GM19452 (cell line): Measurements from ENCODE around the gene TMEM126A.
"Not testable (repeated sequence)": the region's sequence is repeated elsewhere in the genome, so short reads cannot be mapped to it uniquely, and the experiment has no call there.

Experiments
- ATAC-seq: cut with Tn5 transposase; IDR thresholded peaks from one replicate; pipeline ENCODE4 v1.9.1; 2021; ENCODE audit not compliant: unreplicated experiment

TMEM126A gene

GRCh38 chr11:85656777-85657176, 9.0 kb downstream of the TMEM126A start:
- no peak for ATAC-seq

DNA sequence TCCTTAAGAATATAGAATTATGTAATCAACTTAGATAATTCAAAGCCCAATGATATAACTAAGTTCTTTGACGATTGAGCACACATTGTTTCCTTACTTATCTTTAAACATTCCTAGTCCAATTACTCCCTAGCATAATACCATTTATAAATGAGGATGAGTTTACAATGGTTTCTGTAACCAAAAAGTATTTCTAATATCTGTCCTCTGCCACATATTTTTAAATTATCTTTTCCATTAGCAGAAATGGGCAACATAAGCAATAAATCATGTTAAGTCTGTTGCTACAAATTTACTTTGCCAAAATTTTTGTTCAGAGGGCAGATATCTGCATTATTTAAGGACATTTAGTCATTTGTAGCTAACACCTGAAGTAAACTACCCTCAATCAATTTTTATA, 10.4 kb downstream of the TMEM126A start:
- ATAC-seq = no peak

GRCh38 chr11:85661972-85662664, 14.4 kb downstream of the TMEM126A start:
- no peak for ATAC-seq

DNA sequence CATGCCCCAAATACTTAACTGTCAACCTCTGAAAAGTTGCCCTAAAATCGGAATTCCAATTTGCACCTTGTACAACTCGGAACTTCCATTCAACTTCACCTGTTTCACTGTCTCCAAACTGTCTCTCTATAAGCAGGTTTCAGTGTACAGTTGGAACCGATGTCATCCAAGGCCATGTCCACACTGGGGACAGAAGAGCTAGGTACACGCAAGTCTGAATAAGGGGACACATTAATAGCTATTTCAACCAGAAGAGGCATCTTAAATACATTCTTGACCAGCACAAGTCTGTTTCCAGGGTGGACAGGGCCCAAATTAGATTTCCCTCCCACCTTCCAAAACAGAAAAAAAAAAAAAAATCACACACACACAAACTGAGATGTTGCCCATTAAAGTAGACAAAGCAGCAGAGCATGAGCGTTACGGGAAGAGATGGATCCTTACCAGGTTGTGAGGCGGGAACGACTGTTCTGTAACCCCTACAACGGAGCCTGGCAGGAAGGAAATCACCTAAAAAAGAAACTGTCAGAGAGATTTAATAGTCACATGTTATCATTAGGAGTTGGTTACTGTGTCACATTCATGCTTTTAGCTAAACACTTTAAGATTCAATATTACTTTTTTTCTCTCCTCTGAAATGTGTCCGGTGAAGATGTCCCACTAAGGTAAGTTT, 15.4 kb downstream of the TMEM126A start:
- no peak for ATAC-seq

DNA sequence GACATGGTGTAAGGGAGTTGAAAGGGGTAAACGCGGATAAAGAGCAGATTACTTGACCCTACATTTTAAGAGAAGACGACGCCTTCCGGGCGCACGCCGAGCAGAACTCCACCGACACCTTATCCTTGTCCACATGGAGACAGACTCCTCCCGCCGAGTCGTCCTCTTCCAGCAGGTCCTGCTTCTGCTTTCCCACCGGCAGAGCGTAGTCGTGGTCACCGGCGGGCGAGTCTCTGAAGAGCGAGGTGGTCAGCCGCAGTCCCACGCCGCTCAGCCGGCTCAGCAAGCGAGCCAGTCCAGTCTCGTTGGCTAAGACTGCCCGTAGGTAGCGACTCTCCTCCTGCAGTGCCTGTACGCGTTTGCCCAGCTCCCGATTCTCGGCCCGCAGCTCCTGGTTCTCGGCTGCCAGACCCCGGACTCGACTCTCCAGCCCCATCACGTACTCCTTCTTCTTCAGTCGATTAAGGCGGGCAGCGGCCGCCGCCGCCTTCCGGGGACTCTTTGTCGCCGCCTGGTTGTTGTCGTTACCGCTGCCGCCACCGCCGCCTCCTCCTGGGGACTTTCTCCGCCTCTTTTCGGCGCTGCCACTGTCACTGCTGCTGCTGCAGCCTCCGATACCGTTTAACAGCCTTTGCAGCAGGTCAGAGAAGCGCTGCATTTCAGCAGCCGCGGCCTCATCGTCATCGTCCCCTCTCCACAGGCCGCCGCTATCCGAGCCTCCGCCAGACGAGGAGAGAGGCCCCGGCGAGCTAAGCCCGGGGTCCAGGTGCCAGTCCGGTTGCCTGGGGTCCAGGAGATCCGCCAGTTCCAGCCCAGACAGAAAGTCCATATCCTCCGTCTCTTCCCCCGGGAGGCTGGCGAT, 16.2 kb downstream of the TMEM126A start:
- peak; percentile 62 for ATAC-seq

- peak; percentile 91 for ATAC-seq
These were observed 17.1 kb downstream of the TMEM126A start, which contains the start of gene CREBZF for GRCh38 chr11:85664615-85665481. Gene CREBZF, minus strand, starts transcription at chr11:85665129. Its CDS starts 254 bp downstream, at chr11:85664875.

DNA sequence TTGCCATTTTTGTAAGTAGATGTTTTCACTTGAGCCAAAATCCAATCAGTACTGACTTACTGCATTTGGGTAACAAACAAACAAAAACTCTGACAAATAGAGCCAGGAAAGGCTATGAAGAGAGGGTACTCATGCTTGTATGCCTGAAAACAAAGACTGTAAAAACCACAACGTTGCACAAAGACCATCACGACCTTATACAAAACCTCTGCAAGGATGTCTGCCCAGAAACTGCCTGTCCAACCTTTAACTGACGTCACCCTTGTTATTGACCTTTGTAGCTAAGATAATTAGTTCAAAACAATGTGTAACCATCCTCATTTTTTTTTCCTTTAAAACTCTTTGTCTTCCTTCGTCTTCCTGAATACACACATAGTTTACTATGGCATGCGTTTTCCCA, 18.0 kb downstream of the TMEM126A start:
- ATAC-seq = no peak

- ATAC-seq = no peak
These were observed 18.9 kb downstream of the TMEM126A start for GRCh38 chr11:85666687-85667086.

DNA sequence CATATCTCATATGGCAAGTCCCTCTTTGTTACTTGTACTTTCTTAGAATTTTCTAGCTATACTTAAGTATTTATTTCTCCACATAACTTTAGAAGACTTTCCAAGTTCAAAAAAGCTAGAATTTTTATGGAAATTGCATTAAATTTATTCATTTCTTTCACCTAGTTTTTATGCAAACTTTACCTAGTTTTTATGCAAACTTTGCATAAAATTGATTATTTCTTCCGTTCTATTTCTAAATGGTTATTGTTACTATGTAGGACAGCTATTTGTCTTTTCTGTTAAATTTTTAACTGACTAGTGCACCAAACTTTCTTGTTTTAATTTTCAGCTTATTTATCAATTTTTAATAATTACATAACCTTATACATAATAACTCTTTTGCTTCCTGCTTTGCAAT, 20.4 kb downstream of the TMEM126A start:
- ATAC-seq = no peak

DNA sequence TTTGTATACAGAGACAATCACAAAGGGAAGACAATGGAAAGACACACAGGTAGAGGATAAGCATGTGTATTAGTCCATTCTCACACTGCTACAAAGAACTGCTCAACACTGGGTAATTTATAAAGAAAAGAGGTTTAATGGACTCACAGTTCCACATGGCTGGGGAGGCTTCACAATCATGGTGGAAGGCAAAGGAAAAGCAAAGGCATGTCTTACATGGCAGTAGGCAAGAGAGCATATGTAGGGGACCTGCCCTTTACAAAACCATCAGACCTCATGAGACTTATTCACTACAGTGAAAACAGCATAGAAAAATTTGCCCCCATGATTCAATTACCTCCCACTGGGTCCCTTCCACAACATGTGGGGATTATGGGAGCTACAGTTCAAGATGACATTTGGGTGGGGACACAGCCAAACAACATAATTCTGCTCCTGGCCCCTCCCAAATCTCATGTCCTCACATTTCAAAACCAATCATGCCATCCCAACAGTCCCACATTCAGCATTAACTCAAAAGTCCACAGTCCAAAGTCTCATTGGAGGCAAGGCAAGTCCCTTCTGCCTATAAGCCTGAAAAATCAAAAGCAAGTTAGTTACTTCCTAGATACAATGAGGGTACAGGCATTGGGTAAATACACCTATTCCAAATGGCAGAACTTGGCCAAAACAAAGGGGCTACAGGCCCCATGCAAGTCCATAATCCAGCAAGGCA, 23.3 kb downstream of the TMEM126A start:
- not testable (repeated sequence) for ATAC-seq

- no peak for ATAC-seq
These were observed 24.5 kb downstream of the TMEM126A start for GRCh38 chr11:85672105-85672902.

- ATAC-seq = no peak
These were observed 25.6 kb downstream of the TMEM126A start for GRCh38 chr11:85673393-85673792.

GRCh38 chr11:85679576-85679975, 31.8 kb downstream of the TMEM126A start:
- ATAC-seq = no peak

DNA sequence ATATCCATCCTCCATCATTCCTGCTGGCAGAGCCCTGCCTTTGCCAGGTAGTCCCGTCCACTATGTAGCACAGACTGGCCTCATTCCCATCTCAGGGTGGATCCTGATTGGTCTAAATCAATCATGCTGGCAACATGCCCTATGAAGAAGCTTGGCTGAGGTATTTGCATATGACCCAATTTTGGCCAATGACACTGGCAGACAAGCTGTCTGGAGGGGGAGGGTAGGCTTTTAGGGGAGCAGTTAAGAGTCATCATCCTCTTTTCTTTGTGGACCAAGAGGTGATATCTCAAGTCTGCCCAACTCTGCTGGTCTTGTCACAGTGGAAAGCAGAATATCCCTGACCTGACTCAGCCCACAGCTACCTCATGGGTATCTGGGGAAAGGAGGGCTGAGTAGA, 33.1 kb downstream of the TMEM126A start:
- no peak for ATAC-seq

GRCh38 chr11:85682330-85683305, 34.9 kb downstream of the TMEM126A start:
- ATAC-seq = peak; percentile 89

DNA sequence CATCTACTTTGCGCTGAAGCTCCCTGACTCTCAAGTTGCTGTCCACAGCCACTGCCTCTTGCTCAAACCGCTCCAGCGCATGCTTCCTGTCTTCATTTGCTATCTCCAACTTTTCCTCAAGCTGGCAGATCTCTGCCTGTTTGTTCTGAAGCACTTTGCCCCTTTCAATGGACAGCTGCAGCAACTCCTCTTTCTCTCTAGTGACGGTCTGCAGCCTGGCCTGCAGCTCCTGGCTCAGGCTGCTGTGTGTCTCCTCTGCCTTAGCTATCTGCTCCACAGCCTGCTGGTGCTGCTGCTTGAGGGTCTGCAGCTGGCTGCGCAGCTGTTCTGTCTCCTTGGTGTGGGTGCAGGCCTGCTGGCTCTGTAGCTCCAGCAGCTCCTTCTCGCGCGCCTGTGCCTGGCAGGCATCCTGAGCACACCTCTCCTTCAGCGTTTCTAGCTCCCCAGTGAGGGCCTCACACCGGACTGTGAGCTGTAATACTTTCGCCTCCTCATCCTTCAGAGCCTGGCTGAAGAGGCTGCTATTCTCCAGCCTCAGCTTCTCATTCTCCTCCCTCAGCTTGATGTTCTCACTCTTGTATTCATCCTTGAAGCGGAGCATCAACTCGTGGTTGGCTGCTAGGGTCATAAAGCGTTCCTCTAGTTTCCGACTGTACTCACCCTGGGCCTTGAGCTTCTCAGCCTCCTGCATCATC, 37.5 kb downstream of the TMEM126A start:
- no peak for ATAC-seq

GRCh38 chr11:85685820-85686459, 38.2 kb downstream of the TMEM126A start, which contains the start of gene CCDC89:
Gene CCDC89, minus strand, starts transcription at chr11:85686195. Its CDS starts 65 bp downstream, at chr11:85686130.
- ATAC-seq = no peak
